Measurements from ENCODE around the gene CAMK1G. TPM values are rescaled to one million over a fixed set of nuclear protein-coding genes. Genes with fewer than 3 reads are reported as not detected.

Gene CAMK1G
- total and polyA plus RNA-seq, 9 of the 15 experiments (the other 6 are each of a cell fraction or from before 2014, with no cell fraction given) = not detected

DNA sequence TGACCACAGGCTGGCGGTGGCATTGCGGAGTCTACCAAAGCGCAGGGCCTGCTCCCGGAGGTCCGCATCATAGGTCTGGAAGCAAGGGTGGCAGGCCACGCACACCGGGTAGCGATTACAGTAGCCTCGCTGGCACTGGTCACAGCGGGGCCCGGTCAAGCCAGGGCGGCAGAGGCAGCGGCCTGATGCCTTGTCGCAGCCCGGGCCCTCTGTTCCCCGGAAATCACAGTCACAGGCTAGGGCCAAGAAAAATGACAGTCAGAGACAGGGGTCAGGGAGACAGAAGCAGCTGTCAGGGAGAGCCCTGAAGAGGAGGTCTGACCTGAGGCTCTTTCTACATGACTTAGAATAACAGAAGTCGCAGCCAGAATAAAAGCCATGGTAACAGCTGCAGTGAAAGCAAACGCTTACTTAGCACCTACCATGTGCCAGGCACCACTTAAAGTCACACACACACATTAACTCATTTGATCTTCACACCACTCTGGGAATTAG, 42.3 kb downstream of the CAMK1G start:
- 0 out of 2 replicates have a peak, but pooled peaks cover 8% of the 10 kb centered on the region for H4K20me1 ChIP-seq (replicated peaks; ENCODE audit: control insufficient read depth, insufficient read depth, low read length)
- no peaks in the 10 kb centered on the region for H3K79me2 ChIP-seq (ENCODE audit: control insufficient read depth, insufficient read depth, low read length)
- ATAC-seq (no peak), DNase-seq (ENCODE audit: extremely low read depth in 1 of 4, low spot score in 3 of 4) (no peak), FAIRE-seq (no peak)
- WGBS (ENCODE audit: insufficient coverage, low coverage, missing lambda C conversion rate) = 24% methylated on average over 15 of the region's 18 CpGs
- TF ChIP-seq RFX7 (CRISPR knock-in tag; IDR thresholded peaks at IDR 0.05) (no peak), NR2F6 (CRISPR knock-in tag; IDR thresholded peaks at IDR 0.05) (no peak), MEF2D (tag; conservative IDR thresholded peaks at IDR 0.05; ENCODE audit: low read depth) (no peak), MAZ (CRISPR knock-in tag; conservative IDR thresholded peaks at IDR 0.05 in 1 of 2, IDR thresholded peaks at IDR 0.05 in 1 of 2) (no peak), ERF (CRISPR knock-in tag; IDR thresholded peaks at IDR 0.05) (no peak), POLR2AphosphoS5 (IDR thresholded peaks at IDR 0.05; ENCODE audit: control insufficient read depth, insufficient read depth, low read depth, low read length) (no peak), STAT5A (IDR thresholded peaks at IDR 0.05; ENCODE audit: borderline replicate concordance, low read length) (no peak), ZNF830 (CRISPR knock-in tag; IDR thresholded peaks at IDR 0.05) (no peak), ILF3 (IDR thresholded peaks at IDR 0.05; ENCODE audit: borderline replicate concordance) (no peak), IRF2 (CRISPR knock-in tag; IDR thresholded peaks at IDR 0.05) (no peak)
- TF ChIP-seq, protein P1, sequence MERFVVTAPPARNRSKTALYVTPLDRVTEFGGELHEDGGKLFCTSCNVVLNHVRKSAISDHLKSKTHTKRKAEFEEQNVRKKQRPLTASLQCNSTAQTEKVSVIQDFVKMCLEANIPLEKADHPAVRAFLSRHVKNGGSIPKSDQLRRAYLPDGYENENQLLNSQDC (CRISPR knock-in tag; IDR thresholded peaks at IDR 0.05) = no peak
- TF ChIP-seq, protein P2, sequence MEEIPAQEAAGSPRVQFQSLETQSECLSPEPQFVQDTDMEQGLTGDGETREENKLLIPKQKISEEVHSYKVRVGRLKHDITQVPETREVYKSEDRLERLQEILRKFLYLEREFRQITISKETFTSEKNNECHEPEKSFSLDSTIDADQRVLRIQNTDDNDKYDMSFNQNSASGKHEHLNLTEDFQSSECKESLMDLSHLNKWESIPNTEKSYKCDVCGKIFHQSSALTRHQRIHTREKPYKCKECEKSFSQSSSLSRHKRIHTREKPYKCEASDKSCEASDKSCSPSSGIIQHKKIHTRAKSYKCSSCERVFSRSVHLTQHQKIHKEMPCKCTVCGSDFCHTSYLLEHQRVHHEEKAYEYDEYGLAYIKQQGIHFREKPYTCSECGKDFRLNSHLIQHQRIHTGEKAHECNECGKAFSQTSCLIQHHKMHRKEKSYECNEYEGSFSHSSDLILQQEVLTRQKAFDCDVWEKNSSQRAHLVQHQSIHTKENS (CRISPR knock-in tag; IDR thresholded peaks at IDR 0.05) = no peak
- TF ChIP-seq, protein P3, sequence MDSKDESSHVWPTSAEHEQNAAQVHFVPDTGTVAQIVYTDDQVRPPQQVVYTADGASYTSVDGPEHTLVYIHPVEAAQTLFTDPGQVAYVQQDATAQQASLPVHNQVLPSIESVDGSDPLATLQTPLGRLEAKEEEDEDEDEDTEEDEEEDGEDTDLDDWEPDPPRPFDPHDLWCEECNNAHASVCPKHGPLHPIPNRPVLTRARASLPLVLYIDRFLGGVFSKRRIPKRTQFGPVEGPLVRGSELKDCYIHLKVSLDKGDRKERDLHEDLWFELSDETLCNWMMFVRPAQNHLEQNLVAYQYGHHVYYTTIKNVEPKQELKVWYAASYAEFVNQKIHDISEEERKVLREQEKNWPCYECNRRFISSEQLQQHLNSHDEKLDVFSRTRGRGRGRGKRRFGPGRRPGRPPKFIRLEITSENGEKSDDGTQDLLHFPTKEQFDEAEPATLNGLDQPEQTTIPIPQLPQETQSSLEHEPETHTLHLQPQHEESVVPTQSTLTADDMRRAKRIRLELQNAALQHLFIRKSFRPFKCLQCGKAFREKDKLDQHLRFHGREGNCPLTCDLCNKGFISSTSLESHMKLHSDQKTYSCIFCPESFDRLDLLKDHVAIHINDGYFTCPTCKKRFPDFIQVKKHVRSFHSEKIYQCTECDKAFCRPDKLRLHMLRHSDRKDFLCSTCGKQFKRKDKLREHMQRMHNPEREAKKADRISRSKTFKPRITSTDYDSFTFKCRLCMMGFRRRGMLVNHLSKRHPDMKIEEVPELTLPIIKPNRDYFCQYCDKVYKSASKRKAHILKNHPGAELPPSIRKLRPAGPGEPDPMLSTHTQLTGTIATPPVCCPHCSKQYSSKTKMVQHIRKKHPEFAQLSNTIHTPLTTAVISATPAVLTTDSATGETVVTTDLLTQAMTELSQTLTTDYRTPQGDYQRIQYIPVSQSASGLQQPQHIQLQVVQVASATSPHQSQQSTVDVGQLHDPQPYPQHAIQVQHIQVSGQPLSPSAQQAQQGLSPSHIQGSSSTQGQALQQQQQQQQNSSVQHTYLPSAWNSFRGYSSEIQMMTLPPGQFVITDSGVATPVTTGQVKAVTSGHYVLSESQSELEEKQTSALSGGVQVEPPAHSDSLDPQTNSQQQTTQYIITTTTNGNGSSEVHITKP (IDR thresholded peaks at IDR 0.05; ENCODE audit: partially characterized antibody) = no peak
- TF ChIP-seq, protein P4, sequence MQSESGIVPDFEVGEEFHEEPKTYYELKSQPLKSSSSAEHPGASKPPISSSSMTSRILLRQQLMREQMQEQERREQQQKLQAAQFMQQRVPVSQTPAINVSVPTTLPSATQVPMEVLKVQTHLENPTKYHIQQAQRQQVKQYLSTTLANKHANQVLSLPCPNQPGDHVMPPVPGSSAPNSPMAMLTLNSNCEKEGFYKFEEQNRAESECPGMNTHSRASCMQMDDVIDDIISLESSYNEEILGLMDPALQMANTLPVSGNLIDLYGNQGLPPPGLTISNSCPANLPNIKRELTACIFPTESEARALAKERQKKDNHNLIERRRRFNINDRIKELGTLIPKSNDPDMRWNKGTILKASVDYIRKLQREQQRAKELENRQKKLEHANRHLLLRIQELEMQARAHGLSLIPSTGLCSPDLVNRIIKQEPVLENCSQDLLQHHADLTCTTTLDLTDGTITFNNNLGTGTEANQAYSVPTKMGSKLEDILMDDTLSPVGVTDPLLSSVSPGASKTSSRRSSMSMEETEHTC (IDR thresholded peaks at IDR 0.05) = no peak
- H2AFZ ChIP-seq (ENCODE audit: low read depth, low read length) = no peak overlapping the region
- H3K27me3 ChIP-seq (ENCODE audit: control insufficient read depth in 2 of 2, insufficient read depth in 2 of 2, low read length in 2 of 2) = peaks cover 31 to 86% of the 10 kb centered on the region in 2 experiments; a peak in 4 of 5 replicates
- intact Hi-C loops (cut with micrococcal nuclease) = loop anchor here (2.0 kb wide), 1 partner anchor 49 kb away; no protein-coding TSS in a partner anchor
- H3K9me1 ChIP-seq (ENCODE audit: control insufficient read depth, insufficient read depth, low read length) = peaks cover 3% of the 10 kb centered on the region
- CTCF ChIA-PET (ENCODE audit: low intra/inter-chr PET ratio) = interaction anchor here (1.0 kb wide), 1 partner anchor 23 kb away, joined by 3 read pairs; no protein-coding TSS in a partner anchor
- H3K4me2 ChIP-seq (ENCODE audit: insufficient read depth, low read length) = no peak overlapping the region
- POLR2A ChIA-PET = no interaction called here
- BruUV-seq (replicated peaks) = no TSS peak
- peaks cover 0 to 22% of the 10 kb centered on the region in 2 experiments; a peak in 2 of 5 replicates for H3K4me1 ChIP-seq (replicated peaks in 1 of 2; ENCODE audit: control insufficient read depth in 2 of 2, insufficient read depth in 2 of 2, low read length in 2 of 2)
- no peaks in the 10 kb centered on the region for H3K36me3 ChIP-seq (ENCODE audit: control insufficient read depth, insufficient read depth, low read length)
- in situ Hi-C loops (cut with MboI) = no loop called here
- no peaks in the 10 kb centered on the region for H3K9me3 ChIP-seq (replicated peaks; ENCODE audit: control insufficient read depth, insufficient read depth, low read depth, low read length)
- H3K27ac ChIP-seq (ENCODE audit: extremely low read depth, low read depth, low read length) = no peak overlapping the region
- H3K4me3 ChIP-seq = no peak overlapping the region
- no peak overlapping the region for H3K9ac ChIP-seq (ENCODE audit: insufficient read depth in 1 of 2, low read depth in 2 of 2, low read length in 2 of 2)
